Neural crest cell (in vitro differentiated cells): Measurements from ENCODE around the gene MS4A6E. TPM values are rescaled to one million over a fixed set of nuclear protein-coding genes. Genes with fewer than 3 reads are reported as not detected.
"Not testable (repeated sequence)": the region's sequence is repeated elsewhere in the genome, so short reads cannot be mapped to it uniquely, and the experiment has no call there.

ENCODE experiments used
- DNase-seq: peaks from one replicate; pipeline ENCODE4 v3.0.0; 2021; ENCODE audit warnings: low read depth, mixed read lengths, low spot score
- H3K27ac Mint-ChIP-seq: one replicate; pipeline ENCODE4 v1.8.0; 2021; ENCODE audit warnings: mild to moderate bottlenecking, mixed read lengths; ENCODE audit not compliant: unreplicated experiment
- H3K27me3 Mint-ChIP-seq: 2 replicates; pipeline ENCODE4 v1.8.0; 2021; ENCODE audit warnings: low read depth, mild to moderate bottlenecking, mixed read lengths
- H3K36me3 Mint-ChIP-seq: 2 replicates; pipeline ENCODE4 v1.8.0; 2021; ENCODE audit warnings: low read depth, mild to moderate bottlenecking, mixed read lengths
- H3K4me1 Mint-ChIP-seq: 2 replicates; pipeline ENCODE4 v1.8.0; 2021; ENCODE audit warnings: mixed read lengths
- H3K4me3 Mint-ChIP-seq: one replicate; pipeline ENCODE4 v1.8.0; 2021; ENCODE audit warnings: mild to moderate bottlenecking, mixed read lengths
- H3K9me3 Mint-ChIP-seq: 2 replicates; pipeline ENCODE4 v1.8.0; 2021; ENCODE audit warnings: mixed read lengths
- CTCF ChIP-seq: fragments of 200-600 bp; sonication (generic); conservative IDR thresholded peaks from 2 replicates; pipeline ENCODE4 v1.5.0; 2021; ENCODE audit warnings: antibody characterized with exemption, mild to moderate bottlenecking
- long read RNA-seq: library from polyadenylated mRNA; unstranded; transcript quantifications from one replicate; pipeline ENCODE4 v2.0.0, GENCODE V29; 2020
- total RNA-seq: library from RNA; stranded (reverse); gene quantifications from 2 replicates; pipeline ENCODE4 v1.2.1, GENCODE V29; 2021

The MS4A6E gene
- total RNA-seq = not detected in 2 replicates
- long read RNA-seq = 0 reads

GRCh38 chr11:60326955-60327354 lies at the start of gene MS4A6E:
TSS of gene MS4A6E (plus strand) at chr11:60327255. CDS start at chr11:60334896, 7,641 bp downstream.
- H3K27ac Mint-ChIP-seq = no peak within 1 kb of the TSS
- no peaks in the 10 kb centered on the region for H3K27me3 Mint-ChIP-seq
- peaks cover 5% of the 10 kb centered on the region for H3K9me3 Mint-ChIP-seq
- H3K4me3 Mint-ChIP-seq = no peak within 1 kb of the TSS
- no peaks in the 10 kb centered on the region for H3K4me1 Mint-ChIP-seq
- no peaks in the 10 kb centered on the region for H3K36me3 Mint-ChIP-seq
- no peak for TF ChIP-seq CTCF
- DNase-seq = no peak

GRCh38 chr11:60280412-60280811 lies 46.6 kb upstream of the MS4A6E start, which contains the start of gene MS4A4A:
TSS of gene MS4A4A (plus strand) at chr11:60280666. CDS start at chr11:60280676, 10 bp downstream.
- Mint-ChIP-seq H3K9me3 (peaks cover 9% of the 10 kb centered on the region), H3K27ac (no peak within 1 kb of the TSS), H3K36me3 (no peaks in the 10 kb centered on the region), H3K4me3 (no peak within 1 kb of the TSS), H3K4me1 (peaks cover 23% of the 10 kb centered on the region), H3K27me3 (no peaks in the 10 kb centered on the region)
- no peak for DNase-seq
- no peak for TF ChIP-seq CTCF

- Mint-ChIP-seq H3K4me3 (no peak overlapping the region), H3K27me3 (no peaks in the 10 kb centered on the region), H3K9me3 (peaks cover 11% of the 10 kb centered on the region), H3K27ac (no peak overlapping the region), H3K36me3 (peaks cover 2% of the 10 kb centered on the region), H3K4me1 (peaks cover 33% of the 10 kb centered on the region)
- no peak for DNase-seq
- TF ChIP-seq CTCF = no peak
Measured at GRCh38 chr11:60281485-60281884, 45.6 kb upstream of the MS4A6E start.

- Mint-ChIP-seq H3K27ac (no peak overlapping the region), H3K27me3 (no peaks in the 10 kb centered on the region), H3K4me3 (no peak overlapping the region), H3K36me3 (peaks cover 2% of the 10 kb centered on the region), H3K4me1 (peaks cover 39% of the 10 kb centered on the region), H3K9me3 (peaks cover 11% of the 10 kb centered on the region)
- no peak for TF ChIP-seq CTCF
- DNase-seq = no peak
Measured at GRCh38 chr11:60282286-60282685, 44.8 kb upstream of the MS4A6E start.

GRCh38 chr11:60285411-60286126 lies 41.5 kb upstream of the MS4A6E start:
- H3K4me3 Mint-ChIP-seq = peak overlapping the region; percentile 1
- DNase-seq, H3K36me3 Mint-ChIP-seq, H3K27me3 Mint-ChIP-seq: not testable (repeated sequence)
- H3K27ac Mint-ChIP-seq = peak overlapping the region; percentile 21
- H3K9me3 Mint-ChIP-seq = peaks cover 20% of the 10 kb centered on the region
- peaks cover 39% of the 10 kb centered on the region for H3K4me1 Mint-ChIP-seq

- Mint-ChIP-seq H3K36me3 (peaks cover 13% of the 10 kb centered on the region), H3K27ac (no peak overlapping the region), H3K4me1 (peaks cover 36% of the 10 kb centered on the region), H3K4me3 (no peak overlapping the region), H3K27me3 (no peaks in the 10 kb centered on the region), H3K9me3 (peaks cover 13% of the 10 kb centered on the region)
- no peak for TF ChIP-seq CTCF
- no peak for DNase-seq
Measured at GRCh38 chr11:60288531-60288930, 38.5 kb upstream of the MS4A6E start.
